Gastroesophageal sphincter (tissue), 4 donors: ENCODE measurements around the gene MEGF8. TPM values are rescaled to one million over a fixed set of nuclear protein-coding genes. Genes with fewer than 3 reads are reported as not detected.

ENCODE experiments used
- ATAC-seq: fragments of 150-250 bp; one replicate; pipeline ENCODE4 v1.9.1; 2016; ENCODE audit warnings: mild to moderate bottlenecking, moderate library complexity
- H3K27ac ChIP-seq, 4 donors: fragments of 200-600 bp; sonication (generic) in 3 of 4; 1 replicate in 3 of 4; 2 replicates in 1 of 4; pipeline ENCODE4 v1.5.1; 2016 to 2019
- H3K27me3 ChIP-seq: fragments of 200-600 bp; sonication (generic); one replicate; pipeline ENCODE4 v1.5.1; 2019
- H3K36me3 ChIP-seq, 2 donors: fragments of 200-600 bp; sonication (generic); one replicate each; pipeline ENCODE4 v1.5.1; 2019; ENCODE audit warnings: control low read depth in 1 of 2
- H3K4me1 ChIP-seq, 3 donors: fragments of 200-600 bp; sonication (generic); 1 replicate in 2 of 3; 2 replicates in 1 of 3; pipeline ENCODE4 v1.5.1; 2016 to 2019; ENCODE audit warnings: control low read depth in 2 of 3
- H3K4me3 ChIP-seq, 2 donors: fragments of 200-600 bp; sonication (generic); one replicate each; pipeline ENCODE4 v1.5.1; 2019; ENCODE audit warnings: mild to moderate bottlenecking in 1 of 2, moderate library complexity in 1 of 2
- H3K9me3 ChIP-seq, 3 donors: fragments of 200-600 bp; sonication (generic); one replicate each; pipeline ENCODE4 v1.5.1; 2017 to 2019; ENCODE audit warnings: control low read depth in 2 of 3
- CTCF ChIP-seq, 4 experiments: fragments of 200-600 bp in 2 of 4; fragments of 450-650 bp in 2 of 4; sonication (generic) in 1 of 4; IDR thresholded peaks; one replicate each; pipeline ENCODE4 v1.5.1; 2017 to 2019; ENCODE audit warnings: antibody characterized with exemption in 4 of 4, mild to moderate bottlenecking in 2 of 4, moderate library complexity in 2 of 4
- EP300 ChIP-seq: sonication (generic); formaldehyde crosslinking; IDR thresholded peaks from one replicate; pipeline ENCODE4 v1.6.1; 2017; ENCODE audit warnings: antibody characterized with exemption, mild to moderate bottlenecking
- POLR2A ChIP-seq, 2 donors: fragments of 450-650 bp; IDR thresholded peaks; one replicate each; pipeline ENCODE4 v1.6.1; 2017; ENCODE audit warnings: antibody characterized with exemption in 2 of 2, mild to moderate bottlenecking in 2 of 2, moderate library complexity in 1 of 2
- POLR2AphosphoS5 ChIP-seq: sonication (generic); formaldehyde crosslinking; IDR thresholded peaks from one replicate; pipeline ENCODE4 v1.6.1; 2017; ENCODE audit warnings: antibody characterized with exemption
- WGBS, 2 donors: methylation state at CpG; one replicate each; pipeline ENCODE4 v1.1.5; 2018; ENCODE audit warnings: low coverage in 1 of 2; 5-methylcytosine and 5-hydroxymethylcytosine counted together
- total RNA-seq, 4 donors: library from RNA; depleted of rRNA; stranded (reverse); fragments of >200 nt; gene quantifications; one replicate each; pipeline ENCODE4 v1.1.0, GENCODE V29; 2016

The MEGF8 gene
- total RNA-seq, 4 donors from 2014 or later, result 13.9 to 44.4 (median 18.1) TPM

- Histone ChIP-seq H3K27ac (no peak overlapping the region), H3K4me3 (no peak overlapping the region), H3K27me3 (no peaks in the 10 kb centered on the region), H3K36me3 (no peaks in the 10 kb centered on the region), H3K4me1 (peaks cover 0 to 22% (median 11%) of the 10 kb centered on the region in 3 donors), H3K9me3 (no peaks in the 10 kb centered on the region)
- no peak for ATAC-seq
- 90 to 92% methylated on average over 2 to 8 of the region's 8 CpGs for WGBS, 2 donors
- no peak for TF ChIP-seq CTCF (IDR thresholded peaks at IDR 0.05)
- no peak for TF ChIP-seq POLR2A (IDR thresholded peaks at IDR 0.05)
- no peak for TF ChIP-seq POLR2AphosphoS5
- TF ChIP-seq EP300, result no peak
These were observed 21.6 kb upstream of the MEGF8 start for GRCh38 chr19:42303876-42304275.

- WGBS, 2 donors, result 79 to 81% methylated on average over 9 to 20 of the region's 22 CpGs
- Histone ChIP-seq H3K4me1 (peaks cover 0 to 19% (median 11%) of the 10 kb centered on the region in 3 donors), H3K4me3 (no peak overlapping the region), H3K36me3 (no peaks in the 10 kb centered on the region), H3K27ac (no peak overlapping the region), H3K9me3 (no peaks in the 10 kb centered on the region), H3K27me3 (peaks cover 10% of the 10 kb centered on the region)
- no peak for TF ChIP-seq CTCF (IDR thresholded peaks at IDR 0.05)
- no peak for TF ChIP-seq POLR2AphosphoS5
- TF ChIP-seq EP300, result no peak
- TF ChIP-seq POLR2A (IDR thresholded peaks at IDR 0.05), result no peak
- ATAC-seq, result no peak
These were observed 18.8 kb upstream of the MEGF8 start for GRCh38 chr19:42306646-42307045.

GRCh38 chr19:42309686-42310085 lies 15.7 kb upstream of the MEGF8 start:
- TF ChIP-seq POLR2A (IDR thresholded peaks at IDR 0.05) (no peak), CTCF (IDR thresholded peaks at IDR 0.05) (no peak), EP300 (no peak), POLR2AphosphoS5 (no peak)
- H3K36me3 ChIP-seq, result no peaks in the 10 kb centered on the region
- ATAC-seq, result no peak
- H3K4me1 ChIP-seq, result peaks cover 0 to 19% (median 10%) of the 10 kb centered on the region in 3 donors
- H3K27ac ChIP-seq, result no peak overlapping the region
- H3K4me3 ChIP-seq, result no peak overlapping the region
- no CpG with 5 or more reads among the region's 14 CpGs for WGBS, 2 donors
- peaks cover 38% of the 10 kb centered on the region for H3K27me3 ChIP-seq
- no peaks in the 10 kb centered on the region for H3K9me3 ChIP-seq

GRCh38 chr19:42311657-42312056 lies 13.8 kb upstream of the MEGF8 start:
- Histone ChIP-seq H3K4me3 (no peak overlapping the region), H3K4me1 (peaks cover 0 to 19% (median 10%) of the 10 kb centered on the region in 3 donors), H3K27me3 (peaks cover 51% of the 10 kb centered on the region), H3K9me3 (no peaks in the 10 kb centered on the region), H3K36me3 (no peaks in the 10 kb centered on the region), H3K27ac (no peak overlapping the region)
- ATAC-seq, result no peak
- 40% methylated on average over 2 of the region's 2 CpGs; no CpG with 5 or more reads in 1 of the 2 donors for WGBS, 2 donors
- TF ChIP-seq POLR2A (IDR thresholded peaks at IDR 0.05) (no peak), POLR2AphosphoS5 (no peak), EP300 (no peak), CTCF (IDR thresholded peaks at IDR 0.05) (no peak)

GRCh38 chr19:42312370-42312769 lies 13.1 kb upstream of the MEGF8 start:
- no peak overlapping the region for H3K27ac ChIP-seq
- no peak overlapping the region for H3K4me3 ChIP-seq
- no peaks in the 10 kb centered on the region for H3K9me3 ChIP-seq
- H3K4me1 ChIP-seq, result peaks cover 0 to 19% (median 10%) of the 10 kb centered on the region in 3 donors
- no peaks in the 10 kb centered on the region for H3K36me3 ChIP-seq
- 43% methylated on average over 1 of the region's 5 CpGs; no CpG with 5 or more reads in 1 of the 2 donors for WGBS, 2 donors
- H3K27me3 ChIP-seq, result peaks cover 51% of the 10 kb centered on the region
- no peak for TF ChIP-seq POLR2A (IDR thresholded peaks at IDR 0.05)
- TF ChIP-seq EP300, result no peak
- TF ChIP-seq POLR2AphosphoS5, result no peak
- TF ChIP-seq CTCF (IDR thresholded peaks at IDR 0.05), result no peak
- no peak for ATAC-seq
